Medulla oblongata (tissue), 1 donor: ENCODE data around the gene MTMR8.

Experiments
- DNase-seq: peaks from one replicate; pipeline ENCODE4 v3.0.0-alpha.2; 2015; ENCODE audit errors: extremely low spot score

Gene MTMR8

GRCh38 chrX:64313624-64314023 lies 81.6 kb downstream of the MTMR8 start:
- no peak for DNase-seq

- DNase-seq, result no peak
Measured at GRCh38 chrX:64306712-64307111, 88.5 kb downstream of the MTMR8 start.

- no peak for DNase-seq
Measured at GRCh38 chrX:64291123-64291522, 104.1 kb downstream of the MTMR8 start.

- DNase-seq, result no peak
Measured at GRCh38 chrX:64265265-64265664, 130.0 kb downstream of the MTMR8 start.

- DNase-seq, result no peak
Measured at GRCh38 chrX:64230123-64230970, 164.9 kb downstream of the MTMR8 start, which contains the start of gene ASB12. ASB12 (minus strand) TSS chrX:64230607; CDS start chrX:64225650, 4,957 bp downstream.

- DNase-seq, result no peak
Measured at GRCh38 chrX:64229154-64229553, 166.1 kb downstream of the MTMR8 start.
